AG09319 (cell line): Measurements from ENCODE around the gene DOCK7.

Experiments
- DNase-seq: peaks from one replicate; pipeline ENCODE4 v3.0.0-alpha.2; 2010; ENCODE audit warnings: low read depth; ENCODE audit errors: extremely low read depth
- CTCF ChIP-seq: IDR thresholded peaks from 2 replicates; pipeline ENCODE4 v1.5.1; 2011; ENCODE audit warnings: low read depth, mild to moderate bottlenecking, inconsistent platforms, low read length, moderate library complexity

DOCK7 gene

GRCh38 chr1:62434618-62435001, 253.6 kb downstream of the DOCK7 start:
- no peak for TF ChIP-seq CTCF
- no peak for DNase-seq

GRCh38 chr1:62433861-62434617, 254.1 kb downstream of the DOCK7 start:
- DNase-seq, result no peak
- no peak for TF ChIP-seq CTCF

DNA sequence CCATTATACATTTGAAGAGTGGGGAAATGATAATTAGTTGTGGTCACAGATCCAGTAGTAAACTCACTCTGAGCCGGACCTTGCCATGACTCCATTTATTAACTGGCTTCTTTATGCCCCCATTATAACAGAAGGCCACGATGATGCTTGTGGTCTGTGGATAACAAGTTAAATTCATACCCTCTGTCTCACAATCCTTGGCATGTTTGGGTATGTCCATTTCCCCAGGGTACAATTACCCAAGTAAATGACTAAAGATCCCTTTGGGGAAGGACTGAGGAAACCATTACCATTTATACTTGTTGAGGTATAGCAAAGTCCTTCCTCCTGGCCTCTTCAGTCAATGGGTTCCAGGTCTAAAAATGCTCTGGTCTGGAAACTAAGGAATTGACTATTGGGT, 258.6 kb downstream of the DOCK7 start:
- DNase-seq, result no peak
- TF ChIP-seq CTCF, result no peak

DNA sequence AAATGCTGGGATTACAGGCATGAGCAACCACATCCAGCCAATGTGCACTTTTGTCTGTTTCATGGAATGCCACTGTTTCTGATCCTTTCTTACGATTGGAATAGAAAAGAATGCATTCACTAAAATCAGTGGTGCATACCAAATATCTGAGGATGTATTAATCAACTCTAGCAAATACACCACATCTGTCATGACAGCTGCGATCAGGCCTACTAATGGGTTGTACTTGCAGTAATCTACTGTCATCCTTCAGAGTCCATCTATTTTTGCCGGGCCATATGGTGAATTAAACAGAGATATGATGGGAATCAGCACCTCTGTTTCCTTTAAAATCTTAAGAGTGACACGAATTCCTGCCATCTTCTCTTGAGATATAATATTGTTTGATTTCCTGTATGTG, 259.8 kb downstream of the DOCK7 start:
- DNase-seq, result no peak
- TF ChIP-seq CTCF, result no peak

GRCh38 chr1:62426794-62427193, 261.4 kb downstream of the DOCK7 start:
- no peak for DNase-seq
- no peak for TF ChIP-seq CTCF

GRCh38 chr1:62426237-62426636, 261.9 kb downstream of the DOCK7 start:
- no peak for DNase-seq
- no peak for TF ChIP-seq CTCF

- no peak for TF ChIP-seq CTCF
- DNase-seq, result no peak
Observed at GRCh38 chr1:62425041-62425440, 263.1 kb downstream of the DOCK7 start.
